ENCODE results near the gene PC. TPM values are rescaled to one million over a fixed set of nuclear protein-coding genes. Genes with fewer than 3 reads are reported as not detected.

Gene PC
- total and polyA plus RNA-seq, 2 experiments from 2014 or later, result 47.4 to 78.1 TPM

GRCh38 chr11:66881927-66882452 lies 76.2 kb downstream of the PC start:
- Histone ChIP-seq H3K36me3 (replicated peaks; ENCODE audit: insufficient read depth, low read depth) (no peaks in the 10 kb centered on the region), H3K27me3 (no peaks in the 10 kb centered on the region), H3K4me1 (ENCODE audit: insufficient read depth) (peaks cover 16% of the 10 kb centered on the region), H3K4me3 (no peak overlapping the region), H3K27ac (no peak overlapping the region), H4K20me1 (ENCODE audit: insufficient read depth, poor library complexity, severe bottlenecking) (no peaks in the 10 kb centered on the region), H3K79me2 (peaks cover 2% of the 10 kb centered on the region), H3K9me2 (replicated peaks; ENCODE audit: insufficient read depth) (no peaks in the 10 kb centered on the region), H3K9me3 (ENCODE audit: low read depth) (no peaks in the 10 kb centered on the region), H3K4me2 (no peak overlapping the region), H2AFZ (no peak overlapping the region)
- WGBS (ENCODE audit: low lambda C conversion rate, missing lambda C conversion rate), result 90% methylated on average over 9 of the region's 9 CpGs
- no peak for DNase-seq (ENCODE audit: low spot score)
- TF ChIP-seq CTCF (IDR thresholded peaks at IDR 0.05; ENCODE audit: poor library complexity), result no peak
- TF ChIP-seq EZH2phosphoT487 (IDR thresholded peaks at IDR 0.05; ENCODE audit: low read depth, severe bottlenecking, unreplicated experiment), result no peak
- TF ChIP-seq EZH2 (IDR thresholded peaks at IDR 0.05; ENCODE audit: borderline replicate concordance), result no peak

- H3K79me2 ChIP-seq, result peaks cover 2% of the 10 kb centered on the region
- H3K4me2 ChIP-seq, result no peak overlapping the region
- H2AFZ ChIP-seq, result no peak overlapping the region
- no peaks in the 10 kb centered on the region for H3K27me3 ChIP-seq
- H3K9me2 ChIP-seq (replicated peaks; ENCODE audit: insufficient read depth), result no peaks in the 10 kb centered on the region
- no peak overlapping the region for H3K27ac ChIP-seq
- H3K36me3 ChIP-seq (replicated peaks; ENCODE audit: insufficient read depth, low read depth), result no peaks in the 10 kb centered on the region
- no peaks in the 10 kb centered on the region for H3K9me3 ChIP-seq (ENCODE audit: low read depth)
- no peak for DNase-seq (ENCODE audit: low spot score)
- no peak overlapping the region for H3K4me3 ChIP-seq
- TF ChIP-seq CTCF (IDR thresholded peaks at IDR 0.05; ENCODE audit: poor library complexity) (no peak), EZH2phosphoT487 (IDR thresholded peaks at IDR 0.05; ENCODE audit: low read depth, severe bottlenecking, unreplicated experiment) (no peak), EZH2 (IDR thresholded peaks at IDR 0.05; ENCODE audit: borderline replicate concordance) (no peak)
- no peaks in the 10 kb centered on the region for H4K20me1 ChIP-seq (ENCODE audit: insufficient read depth, poor library complexity, severe bottlenecking)
- H3K4me1 ChIP-seq (ENCODE audit: insufficient read depth), result peaks cover 20% of the 10 kb centered on the region
- WGBS (ENCODE audit: low lambda C conversion rate, missing lambda C conversion rate), result 95% methylated on average over 10 of the region's 10 CpGs
Observed at GRCh38 chr11:66881451-66881835, 76.7 kb downstream of the PC start.

- Histone ChIP-seq H4K20me1 (ENCODE audit: insufficient read depth, poor library complexity, severe bottlenecking) (no peaks in the 10 kb centered on the region), H3K9me3 (ENCODE audit: low read depth) (no peaks in the 10 kb centered on the region), H3K36me3 (replicated peaks; ENCODE audit: insufficient read depth, low read depth) (no peaks in the 10 kb centered on the region), H3K27ac (no peak overlapping the region), H3K79me2 (peaks cover 2% of the 10 kb centered on the region), H3K9me2 (replicated peaks; ENCODE audit: insufficient read depth) (no peaks in the 10 kb centered on the region), H3K4me2 (no peak overlapping the region), H3K4me3 (no peak overlapping the region), H3K4me1 (ENCODE audit: insufficient read depth) (peaks cover 17% of the 10 kb centered on the region), H3K27me3 (no peaks in the 10 kb centered on the region), H2AFZ (no peak overlapping the region)
- TF ChIP-seq CTCF (IDR thresholded peaks at IDR 0.05; ENCODE audit: poor library complexity) (no peak), EZH2 (IDR thresholded peaks at IDR 0.05; ENCODE audit: borderline replicate concordance) (no peak)
- WGBS (ENCODE audit: low lambda C conversion rate, missing lambda C conversion rate), result 76% methylated on average over 14 of the region's 14 CpGs
- DNase-seq (ENCODE audit: low spot score), result no peak
Observed at GRCh38 chr11:66880496-66881450, 77.4 kb downstream of the PC start.

Measured in hepatocyte (in vitro differentiated cells).